Sigmoid colon (tissue), 7 donors: Measurements from ENCODE around the gene STRAP. TPM values are rescaled to one million over a fixed set of nuclear protein-coding genes. Genes with fewer than 3 reads are reported as not detected.

Experiments
- DNase-seq: peaks from one replicate; pipeline ENCODE4 v3.0.0-alpha.2; 2019
- H3K27ac ChIP-seq, 4 donors: fragments of 200-600 bp; sonication (generic); one replicate each; pipeline ENCODE4 v1.5.1; 2016 to 2019; ENCODE audit warnings: mild to moderate bottlenecking in 1 of 4
- H3K27me3 ChIP-seq, 3 donors: fragments of 200-600 bp; sonication (generic); one replicate each; pipeline ENCODE4 v1.5.1; 2019; ENCODE audit warnings: mild to moderate bottlenecking in 1 of 3
- H3K36me3 ChIP-seq, 4 donors: fragments of 200-600 bp; sonication (generic); one replicate each; pipeline ENCODE4 v1.5.1; 2016 to 2019
- H3K4me1 ChIP-seq, 4 donors: fragments of 200-600 bp; sonication (generic); one replicate each; pipeline ENCODE4 v1.5.1; 2017 to 2019
- H3K4me3 ChIP-seq, 4 donors: fragments of 200-600 bp; sonication (generic); one replicate each; pipeline ENCODE4 v1.5.1; 2017 to 2019; ENCODE audit warnings: mild to moderate bottlenecking in 2 of 4, moderate library complexity in 1 of 4
- H3K9me3 ChIP-seq, 4 donors: fragments of 200-600 bp in 3 of 4; sonication (generic) in 3 of 4; one replicate each; pipeline versions ENCODE4 v1.5.1 to v1.6.1; 2013 to 2019
- CTCF ChIP-seq, 4 experiments: fragments of 450-650 bp in 3 of 4; fragments of 200-600 bp in 1 of 4; IDR thresholded peaks; one replicate each; pipeline ENCODE4 v1.5.1; 2016 to 2019; ENCODE audit warnings: antibody characterized with exemption in 4 of 4, mild to moderate bottlenecking in 3 of 4, moderate library complexity in 2 of 4
- EP300 ChIP-seq, 4 donors: sonication (generic); formaldehyde crosslinking; IDR thresholded peaks; one replicate each; pipeline ENCODE4 v1.6.1; 2017; ENCODE audit warnings: antibody characterized with exemption in 4 of 4
- POLR2A ChIP-seq, 2 donors: fragments of 450-650 bp; IDR thresholded peaks; one replicate each; pipeline ENCODE4 v1.6.1; 2016; ENCODE audit warnings: antibody characterized with exemption in 2 of 2, mild to moderate bottlenecking in 2 of 2, moderate library complexity in 2 of 2
- POLR2AphosphoS5 ChIP-seq, 4 donors: sonication (generic); formaldehyde crosslinking; IDR thresholded peaks; one replicate each; pipeline ENCODE4 v1.6.1; 2017; ENCODE audit warnings: antibody characterized with exemption in 4 of 4
- WGBS, 2 donors: extraction: QIAGEN DNeasy Blood & Tissue Kit; methylation state at CpG; one replicate each; pipeline ENCODE4 v1.1.7; 2013; 5-methylcytosine and 5-hydroxymethylcytosine counted together
- intact Hi-C: fragments of 100-400 bp; cut with DNase I; formaldehyde crosslinking; loops from one replicate; pipeline ENCODE4 v1.15.1; 2023
- polyA plus RNA-seq, 3 donors: library from polyadenylated mRNA; stranded (reverse); fragments of 200-250 nt; gene quantifications; one replicate each; pipeline ENCODE4 v1.2.3, GENCODE V29; 2013
- total RNA-seq, 4 donors: library from RNA; depleted of rRNA; stranded (reverse); fragments of >200 nt; gene quantifications; one replicate each; pipeline ENCODE4 v1.1.0, GENCODE V29; 2016
- donor health status: healthy with polysubstance abuse.
- donor health status: Bipolar disorder and iron deficiency.
- donor health status: healthy.

The STRAP gene
- total and polyA plus RNA-seq, 7 donors, result 52.8 to 109 (median 68.5) TPM

DNA sequence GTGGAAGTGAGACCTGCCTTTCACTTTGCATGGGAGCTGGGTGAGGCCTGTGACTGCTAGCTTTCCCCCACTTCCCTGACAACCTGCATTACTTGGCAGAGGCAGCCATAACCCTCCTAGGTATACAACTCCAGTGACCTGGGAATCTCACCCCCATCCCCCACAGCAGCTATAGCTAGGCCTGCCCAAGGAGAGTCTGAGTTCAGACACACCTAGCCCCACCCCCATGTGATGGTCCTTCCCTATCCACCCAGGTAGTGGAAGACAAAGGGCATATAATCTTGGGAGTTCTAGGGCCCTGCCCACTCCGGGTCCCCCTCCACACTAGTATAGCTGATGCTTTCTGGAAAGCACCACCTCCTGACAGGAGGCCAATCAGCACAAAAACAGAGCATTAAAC, 6.3 kb upstream of the STRAP start:
- Histone ChIP-seq H3K36me3 (no peaks in the 10 kb centered on the region), H3K4me3 (no peak overlapping the region), H3K27ac (no peak overlapping the region), H3K9me3 (no peaks in the 10 kb centered on the region), H3K4me1 (no peaks in the 10 kb centered on the region), H3K27me3 (no peaks in the 10 kb centered on the region)
- WGBS, 2 donors, result 37 to 75% methylated on average over 1 of the region's 1 CpG
- intact Hi-C loops, result no loop called here
- TF ChIP-seq CTCF (IDR thresholded peaks at IDR 0.05) (no peak), EP300 (IDR thresholded peaks at IDR 0.05) (no peak), POLR2AphosphoS5 (IDR thresholded peaks at IDR 0.05) (no peak), POLR2A (IDR thresholded peaks at IDR 0.05) (no peak)
- no peak for DNase-seq

GRCh38 chr12:15879413-15879812, 2.8 kb upstream of the STRAP start:
- H3K4me3 ChIP-seq, result no peak overlapping the region

GRCh38 chr12:15880721-15881120, 1.5 kb upstream of the STRAP start:
- H3K4me3 ChIP-seq, result no peak overlapping the region
- no peak for TF ChIP-seq CTCF (IDR thresholded peaks at IDR 0.05)
- no peak overlapping the region for H3K27ac ChIP-seq
- H3K27me3 ChIP-seq, result no peaks in the 10 kb centered on the region
- peaks cover 0 to 26% (median 21%) of the 10 kb centered on the region in 4 donors for H3K4me1 ChIP-seq
- DNase-seq, result no peak
- intact Hi-C loops, result loop anchor here (5.0 to 10.0 kb wide), 2 partner anchors 606 to 1108 kb away; a partner anchor contains a TSS
- no peaks in the 10 kb centered on the region for H3K36me3 ChIP-seq
- H3K9me3 ChIP-seq, result no peaks in the 10 kb centered on the region
- 95 to 97% methylated on average over 3 of the region's 3 CpGs for WGBS, 2 donors

More at GRCh38 chr12:15879413-15879812, 2.8 kb upstream of the STRAP start:
- peaks cover 0 to 15% (median 13%) of the 10 kb centered on the region in 4 donors for H3K4me1 ChIP-seq
- no peak for DNase-seq
- no peak for TF ChIP-seq EP300 (IDR thresholded peaks at IDR 0.05)
- no peak for TF ChIP-seq POLR2A (IDR thresholded peaks at IDR 0.05)
- TF ChIP-seq CTCF (IDR thresholded peaks at IDR 0.05), result no peak
- TF ChIP-seq POLR2AphosphoS5 (IDR thresholded peaks at IDR 0.05), result no peak
- H3K9me3 ChIP-seq, result no peaks in the 10 kb centered on the region
- intact Hi-C loops, result no loop called here
- no peaks in the 10 kb centered on the region for H3K36me3 ChIP-seq
- H3K27me3 ChIP-seq, result no peaks in the 10 kb centered on the region
- 84 to 89% methylated on average over 3 of the region's 3 CpGs for WGBS, 2 donors
- H3K27ac ChIP-seq, result no peak overlapping the region

DNA sequence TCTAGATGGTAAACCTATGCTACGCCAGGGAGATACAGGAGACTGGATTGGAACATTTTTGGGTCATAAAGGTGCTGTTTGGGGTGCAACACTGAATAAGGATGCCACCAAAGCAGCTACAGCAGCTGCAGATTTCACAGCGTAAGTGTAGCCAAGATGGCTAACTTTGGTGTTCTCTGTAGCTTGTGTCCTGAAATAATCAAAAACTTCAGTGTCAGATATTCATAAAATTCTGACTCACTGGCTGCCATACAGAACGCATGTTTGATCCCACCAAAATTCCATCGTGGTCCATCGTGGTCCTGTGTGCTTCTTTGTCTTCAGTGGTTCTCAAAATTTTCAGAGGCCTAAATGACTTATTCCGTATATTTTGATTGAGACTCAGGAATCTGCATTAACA, 1.3 kb downstream of the STRAP start:
- peak overlapping the region in 3 of 4 donors; percentile 79 to 89 (median 81) for H3K4me3 ChIP-seq
- intact Hi-C loops, result loop anchor here (5.0 to 10.0 kb wide), 2 partner anchors 609 to 1111 kb away; a partner anchor contains a TSS
- H3K4me1 ChIP-seq, result peaks cover 0 to 53% (median 42%) of the 10 kb centered on the region in 4 donors
- H3K27ac ChIP-seq, result peak overlapping the region; percentile 93 to 99 (median 96)
- DNase-seq, result no peak
- H3K36me3 ChIP-seq, result peaks cover 0 to 9% (median 0%) of the 10 kb centered on the region in 4 donors
- 32 to 64% methylated on average over 6 of the region's 6 CpGs for WGBS, 2 donors
- no peaks in the 10 kb centered on the region for H3K27me3 ChIP-seq
- TF ChIP-seq POLR2A (IDR thresholded peaks at IDR 0.05), result no peak
- no peak for TF ChIP-seq CTCF (IDR thresholded peaks at IDR 0.05)
- TF ChIP-seq EP300 (IDR thresholded peaks at IDR 0.05), result no peak
- TF ChIP-seq POLR2AphosphoS5 (IDR thresholded peaks at IDR 0.05), result no peak
- no peaks in the 10 kb centered on the region for H3K9me3 ChIP-seq
